ENCODE results near the gene CPLANE1.

DNA sequence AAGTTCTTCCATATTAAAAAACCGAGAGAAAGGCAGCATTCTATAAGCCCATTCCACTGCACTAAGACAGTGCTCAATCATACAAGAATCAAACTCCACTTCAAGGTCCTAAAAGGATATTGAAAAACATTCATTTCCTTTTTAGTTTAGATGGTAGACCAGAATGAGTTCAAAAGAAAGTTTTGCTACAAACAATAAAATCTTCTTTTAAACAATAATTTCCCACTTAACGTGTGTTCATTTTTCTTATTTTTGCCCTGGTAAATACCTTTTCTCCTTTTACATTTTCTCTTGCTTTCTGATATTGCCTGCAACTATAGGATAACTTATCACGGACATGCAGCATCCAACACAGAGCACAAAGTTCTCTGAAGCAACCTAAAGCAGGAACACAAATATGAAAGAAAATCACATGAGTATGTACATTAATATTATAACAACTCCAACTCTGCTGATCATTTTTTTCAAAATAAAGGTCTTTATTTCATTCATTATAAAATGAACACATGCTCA, 61.7 kb downstream of the CPLANE1 start:
- TF ChIP-seq, protein P1, sequence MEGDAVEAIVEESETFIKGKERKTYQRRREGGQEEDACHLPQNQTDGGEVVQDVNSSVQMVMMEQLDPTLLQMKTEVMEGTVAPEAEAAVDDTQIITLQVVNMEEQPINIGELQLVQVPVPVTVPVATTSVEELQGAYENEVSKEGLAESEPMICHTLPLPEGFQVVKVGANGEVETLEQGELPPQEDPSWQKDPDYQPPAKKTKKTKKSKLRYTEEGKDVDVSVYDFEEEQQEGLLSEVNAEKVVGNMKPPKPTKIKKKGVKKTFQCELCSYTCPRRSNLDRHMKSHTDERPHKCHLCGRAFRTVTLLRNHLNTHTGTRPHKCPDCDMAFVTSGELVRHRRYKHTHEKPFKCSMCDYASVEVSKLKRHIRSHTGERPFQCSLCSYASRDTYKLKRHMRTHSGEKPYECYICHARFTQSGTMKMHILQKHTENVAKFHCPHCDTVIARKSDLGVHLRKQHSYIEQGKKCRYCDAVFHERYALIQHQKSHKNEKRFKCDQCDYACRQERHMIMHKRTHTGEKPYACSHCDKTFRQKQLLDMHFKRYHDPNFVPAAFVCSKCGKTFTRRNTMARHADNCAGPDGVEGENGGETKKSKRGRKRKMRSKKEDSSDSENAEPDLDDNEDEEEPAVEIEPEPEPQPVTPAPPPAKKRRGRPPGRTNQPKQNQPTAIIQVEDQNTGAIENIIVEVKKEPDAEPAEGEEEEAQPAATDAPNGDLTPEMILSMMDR (conservative IDR thresholded peaks at IDR 0.05; ENCODE audit: low read depth, low read length): no peak
- TF ChIP-seq POLR2A (IDR thresholded peaks at IDR 0.05; ENCODE audit: low read depth, low read length) (no peak), RCOR1 (IDR thresholded peaks at IDR 0.05; ENCODE audit: insufficient replicate concordance, low read length) (no peak), RAD21 (IDR thresholded peaks at IDR 0.05; ENCODE audit: low read length) (no peak), RFX5 (IDR thresholded peaks at IDR 0.05; ENCODE audit: low read depth, low read length) (no peak), CEBPB (IDR thresholded peaks at IDR 0.05; ENCODE audit: low read depth, low read length) (no peak), MAZ (IDR thresholded peaks at IDR 0.05; ENCODE audit: borderline replicate concordance, low read depth, low read length) (no peak)
